Uterus (tissue), 4 donors: ENCODE data around the gene PPARG. TPM values are rescaled to one million over a fixed set of nuclear protein-coding genes. Genes with fewer than 3 reads are reported as not detected.

ENCODE experiments used
- DNase-seq, 2 donors: peaks; one replicate each; pipeline ENCODE4 v3.0.0-alpha.2; 2019 to 2020
- H3K27ac ChIP-seq, 2 donors: fragments of 200-600 bp; sonication (generic); 1 replicate in 1 of 2; 2 replicates in 1 of 2; pipeline ENCODE4 v1.5.1; 2016 to 2018
- H3K27me3 ChIP-seq, 2 donors: fragments of 200-600 bp; sonication (generic); one replicate each; pipeline ENCODE4 v1.5.1; 2018 to 2019; ENCODE audit warnings: control low read depth in 1 of 2
- H3K36me3 ChIP-seq, 2 donors: fragments of 200-600 bp; sonication (generic); one replicate each; pipeline ENCODE4 v1.5.1; 2019; ENCODE audit warnings: control low read depth in 1 of 2
- H3K4me1 ChIP-seq, 2 donors: fragments of 200-600 bp; sonication (generic); one replicate each; pipeline ENCODE4 v1.5.1; 2018 to 2019; ENCODE audit warnings: control low read depth in 1 of 2
- H3K4me3 ChIP-seq, 2 donors: fragments of 200-600 bp; sonication (generic); 1 replicate in 1 of 2; 2 replicates in 1 of 2; pipeline ENCODE4 v1.5.1; 2018 to 2019; ENCODE audit warnings: mild to moderate bottlenecking in 1 of 2
- H3K9me3 ChIP-seq, 2 donors: fragments of 200-600 bp; sonication (generic); one replicate each; pipeline ENCODE4 v1.5.1; 2019; ENCODE audit warnings: control low read depth in 1 of 2
- POLR2A ChIP-seq, 2 donors: fragments of 450-650 bp; IDR thresholded peaks; one replicate each; pipeline ENCODE4 v1.6.1; 2016; ENCODE audit warnings: antibody characterized with exemption in 2 of 2, mild to moderate bottlenecking in 1 of 2, moderate library complexity in 1 of 2
- intact Hi-C: fragments of 100-400 bp; cut with DNase I; formaldehyde crosslinking; loops from one replicate; pipeline ENCODE4 v1.15.1; 2023; ENCODE audit warnings: low total_unique reads
- total RNA-seq, 4 donors: library from RNA; depleted of rRNA in 3 of 4; stranded (reverse); fragments of >200 nt in 3 of 4; gene quantifications; one replicate each; pipeline versions ENCODE4 v1.1.0 to v1.2.4, GENCODE V29; 2014 to 2023
- TF ChIP-seq, protein P1 (sequence below), 4 experiments: fragments of 200-600 bp in 2 of 4; fragments of 450-650 bp in 2 of 4; sonication (generic) in 2 of 4; IDR thresholded peaks; one replicate each; pipeline ENCODE4 v1.5.1; 2016 to 2019; ENCODE audit warnings: antibody characterized with exemption in 4 of 4, mild to moderate bottlenecking in 2 of 4, moderate library complexity in 1 of 4
- donor health status: DM: yes; HTN: yes; CAD: no.

Gene PPARG
- total RNA-seq, 4 donors from 2014 or later, result 5.1 to 29.1 (median 12.9) TPM

GRCh38 chr3:12353796-12354525 is 65.1 kb downstream of the PPARG start:
- TF ChIP-seq, protein P1, sequence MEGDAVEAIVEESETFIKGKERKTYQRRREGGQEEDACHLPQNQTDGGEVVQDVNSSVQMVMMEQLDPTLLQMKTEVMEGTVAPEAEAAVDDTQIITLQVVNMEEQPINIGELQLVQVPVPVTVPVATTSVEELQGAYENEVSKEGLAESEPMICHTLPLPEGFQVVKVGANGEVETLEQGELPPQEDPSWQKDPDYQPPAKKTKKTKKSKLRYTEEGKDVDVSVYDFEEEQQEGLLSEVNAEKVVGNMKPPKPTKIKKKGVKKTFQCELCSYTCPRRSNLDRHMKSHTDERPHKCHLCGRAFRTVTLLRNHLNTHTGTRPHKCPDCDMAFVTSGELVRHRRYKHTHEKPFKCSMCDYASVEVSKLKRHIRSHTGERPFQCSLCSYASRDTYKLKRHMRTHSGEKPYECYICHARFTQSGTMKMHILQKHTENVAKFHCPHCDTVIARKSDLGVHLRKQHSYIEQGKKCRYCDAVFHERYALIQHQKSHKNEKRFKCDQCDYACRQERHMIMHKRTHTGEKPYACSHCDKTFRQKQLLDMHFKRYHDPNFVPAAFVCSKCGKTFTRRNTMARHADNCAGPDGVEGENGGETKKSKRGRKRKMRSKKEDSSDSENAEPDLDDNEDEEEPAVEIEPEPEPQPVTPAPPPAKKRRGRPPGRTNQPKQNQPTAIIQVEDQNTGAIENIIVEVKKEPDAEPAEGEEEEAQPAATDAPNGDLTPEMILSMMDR (IDR thresholded peaks at IDR 0.05), result no peak
- no peak for TF ChIP-seq POLR2A (IDR thresholded peaks at IDR 0.05)
- no peaks in the 10 kb centered on the region for H3K36me3 ChIP-seq
- intact Hi-C loops, result no loop called here
- no peak overlapping the region for H3K4me3 ChIP-seq
- H3K9me3 ChIP-seq, result no peaks in the 10 kb centered on the region
- H3K27ac ChIP-seq, result no peak overlapping the region
- no peaks in the 10 kb centered on the region for H3K27me3 ChIP-seq
- no peak for DNase-seq
- no peaks in the 10 kb centered on the region for H3K4me1 ChIP-seq

- TF ChIP-seq, protein P1 (IDR thresholded peaks at IDR 0.05), result no peak
- no peak for TF ChIP-seq POLR2A (IDR thresholded peaks at IDR 0.05)
- intact Hi-C loops, result no loop called here
- Histone ChIP-seq H3K27ac (no peak overlapping the region), H3K4me1 (no peaks in the 10 kb centered on the region), H3K27me3 (no peaks in the 10 kb centered on the region), H3K4me3 (no peak overlapping the region), H3K36me3 (no peaks in the 10 kb centered on the region), H3K9me3 (no peaks in the 10 kb centered on the region)
- no peak for DNase-seq
These were observed 67.3 kb downstream of the PPARG start for GRCh38 chr3:12356175-12356574.

- H3K27ac ChIP-seq, result no peak overlapping the region
- no peak overlapping the region for H3K4me3 ChIP-seq
- H3K27me3 ChIP-seq, result no peaks in the 10 kb centered on the region
- no peak for TF ChIP-seq POLR2A (IDR thresholded peaks at IDR 0.05)
- TF ChIP-seq, protein P1 (IDR thresholded peaks at IDR 0.05), result no peak
- no peaks in the 10 kb centered on the region for H3K4me1 ChIP-seq
- no peak for DNase-seq
- no peaks in the 10 kb centered on the region for H3K36me3 ChIP-seq
- intact Hi-C loops, result no loop called here
- no peaks in the 10 kb centered on the region for H3K9me3 ChIP-seq
These were observed 68.1 kb downstream of the PPARG start for GRCh38 chr3:12356996-12357395.

DNA sequence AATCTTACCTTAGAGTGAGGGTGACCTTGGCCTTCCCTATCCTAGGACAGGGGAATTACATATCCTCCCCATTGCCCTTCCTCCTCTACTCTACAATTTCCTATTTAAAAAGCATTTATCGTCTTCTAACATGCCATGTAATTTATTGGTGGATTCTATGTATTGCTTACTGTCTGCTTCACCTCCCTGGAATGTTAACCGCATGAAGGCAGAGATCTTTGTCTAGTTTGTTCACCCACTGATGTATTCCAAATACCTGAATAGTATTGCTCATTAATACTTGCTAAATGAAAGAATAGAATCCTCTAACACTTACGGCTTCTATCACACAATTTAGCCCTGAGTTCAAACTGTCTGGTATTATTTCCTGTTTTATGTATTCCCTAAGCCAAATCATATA is 68.6 kb downstream of the PPARG start:
- TF ChIP-seq, protein P1 (IDR thresholded peaks at IDR 0.05), result no peak
- no peak for TF ChIP-seq POLR2A (IDR thresholded peaks at IDR 0.05)
- DNase-seq, result no peak
- Histone ChIP-seq H3K27me3 (no peaks in the 10 kb centered on the region), H3K9me3 (no peaks in the 10 kb centered on the region), H3K4me3 (no peak overlapping the region), H3K4me1 (no peaks in the 10 kb centered on the region), H3K27ac (no peak overlapping the region), H3K36me3 (no peaks in the 10 kb centered on the region)
- intact Hi-C loops, result no loop called here

- H3K9me3 ChIP-seq, result no peaks in the 10 kb centered on the region
- intact Hi-C loops, result no loop called here
- H3K36me3 ChIP-seq, result no peaks in the 10 kb centered on the region
- H3K4me1 ChIP-seq, result no peaks in the 10 kb centered on the region
- TF ChIP-seq POLR2A (IDR thresholded peaks at IDR 0.05), result no peak
- TF ChIP-seq, protein P1 (IDR thresholded peaks at IDR 0.05), result no peak
- no peak overlapping the region for H3K27ac ChIP-seq
- no peak overlapping the region for H3K4me3 ChIP-seq
- no peak for DNase-seq
- no peaks in the 10 kb centered on the region for H3K27me3 ChIP-seq
These were observed 74.7 kb downstream of the PPARG start for GRCh38 chr3:12363397-12364195.
